Natural killer cell (primary cell): ENCODE measurements around the gene PRKAB2. TPM values are rescaled to one million over a fixed set of nuclear protein-coding genes. Genes with fewer than 3 reads are reported as not detected.
"Not testable (repeated sequence)": the region's sequence is repeated elsewhere in the genome, so short reads cannot be mapped to it uniquely, and the experiment has no call there.

Source experiments
- ATAC-seq, 3 donors: fragments of 150-1000 bp in 2 of 3; fragments of 200-7000 bp in 1 of 3; cut with Tn5 transposase; 1 replicate in 1 of 3; 2 replicates in 2 of 3; pipeline ENCODE4 v1.10.0; 2021; ENCODE audit warnings: mild to moderate bottlenecking in 2 of 3, moderate library complexity in 2 of 3
- DNase-seq, 2 donors: peaks; one replicate each; pipeline versions ENCODE4 v3.0.0 to v3.0.0-alpha.2; 2013 to 2021; ENCODE audit warnings: mixed read lengths in 1 of 2
- H3K27ac ChIP-seq: one replicate; pipeline ENCODE4 v1.5.1; 2013; ENCODE audit warnings: mild to moderate bottlenecking, low read length
- H3K27me3 ChIP-seq: one replicate; pipeline ENCODE4 v1.6.1; 2013; ENCODE audit warnings: low read length; ENCODE audit not compliant: control insufficient read depth, insufficient read depth
- H3K36me3 ChIP-seq: one replicate; pipeline ENCODE4 v1.6.1; 2013; ENCODE audit warnings: low read length; ENCODE audit not compliant: control insufficient read depth, insufficient read depth
- H3K4me1 ChIP-seq: one replicate; pipeline ENCODE4 v1.6.1; 2013; ENCODE audit warnings: low read length; ENCODE audit not compliant: control insufficient read depth, insufficient read depth
- H3K4me3 ChIP-seq: one replicate; pipeline ENCODE4 v1.5.1; 2013; ENCODE audit warnings: low read length
- H3K9me3 ChIP-seq: one replicate; pipeline ENCODE4 v1.6.1; 2013; ENCODE audit warnings: low read length; ENCODE audit not compliant: control insufficient read depth, insufficient read depth
- H3K27ac Mint-ChIP-seq, 2 donors: one replicate each; pipeline ENCODE4 v1.8.0; 2022; ENCODE audit warnings: mild to moderate bottlenecking in 2 of 2, mixed read lengths in 2 of 2, moderate library complexity in 1 of 2
- H3K27me3 Mint-ChIP-seq, 2 donors: one replicate each; pipeline ENCODE4 v1.8.0; 2022; ENCODE audit warnings: low read depth in 2 of 2, mixed read lengths in 2 of 2
- H3K36me3 Mint-ChIP-seq: one replicate; pipeline ENCODE4 v1.8.0; 2022; ENCODE audit warnings: mixed read lengths
- H3K4me1 Mint-ChIP-seq, 2 donors: one replicate each; pipeline ENCODE4 v1.8.0; 2022; ENCODE audit warnings: mixed read lengths in 2 of 2
- H3K4me3 Mint-ChIP-seq: one replicate; pipeline ENCODE4 v1.8.0; 2022; ENCODE audit warnings: mild to moderate bottlenecking, moderate library complexity, mixed read lengths
- H3K9me3 Mint-ChIP-seq, 2 donors: one replicate each; pipeline ENCODE4 v1.8.0; 2022; ENCODE audit warnings: mixed read lengths in 2 of 2
- CTCF ChIP-seq: fragments of 200-600 bp; IDR thresholded peaks from one replicate; pipeline ENCODE4 v1.8.0; 2022; ENCODE audit warnings: antibody characterized with exemption
- WGBS: methylation state at CpG from one replicate; pipeline ENCODE4 v1.1.7; 2013; ENCODE audit warnings: missing lambda C conversion rate; ENCODE audit not compliant: insufficient coverage; 5-methylcytosine and 5-hydroxymethylcytosine counted together
- intact Hi-C: fragments of 100-400 bp; cut with micrococcal nuclease; formaldehyde crosslinking; loops from one replicate; pipeline ENCODE4 v1.14.2; 2022
- total RNA-seq, 4 donors: library from RNA; stranded (reverse); fragments of 120-200 nt in 1 of 4; gene quantifications; one replicate each; pipeline versions ENCODE4 v1.2.3 to v1.2.4, GENCODE V29; 2013 to 2022

Gene PRKAB2
- total RNA-seq, 3 donors from 2014 or later (not counting 1 experiment from before 2014, with no cell fraction given) = 15.1 to 19.1 (median 16.0) TPM

GRCh38 chr1:147156642-147157041, 15.6 kb downstream of the PRKAB2 start:
- no peak for ATAC-seq
- Histone ChIP-seq H3K4me3 (no peak overlapping the region), H3K36me3 (peaks cover 52% of the 10 kb centered on the region), H3K27ac (no peak overlapping the region), H3K4me1 (no peaks in the 10 kb centered on the region), H3K9me3 (no peaks in the 10 kb centered on the region), H3K27me3 (no peaks in the 10 kb centered on the region)
- 100% methylated on average over 3 of the region's 3 CpGs for WGBS
- Mint-ChIP-seq H3K9me3 (no peaks in the 10 kb centered on the region), H3K27ac (no peak overlapping the region), H3K27me3 (no peaks in the 10 kb centered on the region), H3K4me1 (no peaks in the 10 kb centered on the region), H3K36me3 (peaks cover 41% of the 10 kb centered on the region), H3K4me3 (no peak overlapping the region)
- intact Hi-C loops = no loop called here
- DNase-seq = no peak
- TF ChIP-seq CTCF = no peak

- Mint-ChIP-seq H3K27me3 (no peaks in the 10 kb centered on the region), H3K9me3 (no peaks in the 10 kb centered on the region), H3K27ac (no peak overlapping the region), H3K4me3 (no peak overlapping the region), H3K36me3 (peaks cover 16% of the 10 kb centered on the region), H3K4me1 (no peaks in the 10 kb centered on the region)
- DNase-seq = no peak
- Histone ChIP-seq H3K27ac (no peak overlapping the region), H3K4me1 (no peaks in the 10 kb centered on the region), H3K27me3 (no peaks in the 10 kb centered on the region), H3K4me3 (no peak overlapping the region), H3K36me3 (peaks cover 15% of the 10 kb centered on the region), H3K9me3 (no peaks in the 10 kb centered on the region)
- ATAC-seq = no peak
- TF ChIP-seq CTCF = no peak
- WGBS = 97% methylated on average over 3 of the region's 3 CpGs
- intact Hi-C loops = no loop called here
These were observed 19.5 kb downstream of the PRKAB2 start for GRCh38 chr1:147152772-147153171.

- no peaks in the 10 kb centered on the region for H3K9me3 Mint-ChIP-seq
- TF ChIP-seq CTCF = no peak
- H3K27me3 ChIP-seq = no peaks in the 10 kb centered on the region
- no peak overlapping the region for H3K27ac ChIP-seq
- ATAC-seq = no peak
- H3K36me3 Mint-ChIP-seq = peaks cover 5% of the 10 kb centered on the region
- H3K27ac Mint-ChIP-seq = no peak overlapping the region
- intact Hi-C loops = no loop called here
- no peaks in the 10 kb centered on the region for H3K4me1 Mint-ChIP-seq
- no peaks in the 10 kb centered on the region for H3K9me3 ChIP-seq
- no peaks in the 10 kb centered on the region for H3K27me3 Mint-ChIP-seq
- H3K4me3 Mint-ChIP-seq = no peak overlapping the region
- H3K4me1 ChIP-seq = no peaks in the 10 kb centered on the region
- H3K4me3 ChIP-seq = no peak overlapping the region
- peaks cover 10% of the 10 kb centered on the region for H3K36me3 ChIP-seq
- WGBS = 100% methylated on average over 1 of the region's 1 CpG
- no peak for DNase-seq
These were observed 21.0 kb downstream of the PRKAB2 start for GRCh38 chr1:147151244-147151643.

GRCh38 chr1:147142886-147143285, 29.4 kb downstream of the PRKAB2 start:
- intact Hi-C loops = no loop called here
- no peak for DNase-seq

GRCh38 chr1:147130721-147131120, 41.5 kb downstream of the PRKAB2 start:
- WGBS = 89% methylated on average over 1 of the region's 1 CpG
- H3K27ac Mint-ChIP-seq, ATAC-seq, H3K4me1 ChIP-seq, H3K4me3 Mint-ChIP-seq, H3K27me3 ChIP-seq, H3K9me3 Mint-ChIP-seq, H3K36me3 ChIP-seq, H3K4me1 Mint-ChIP-seq, H3K36me3 Mint-ChIP-seq, H3K4me3 ChIP-seq, H3K9me3 ChIP-seq, H3K27ac ChIP-seq, DNase-seq, intact Hi-C loops: not testable (repeated sequence)
- peaks cover 19 to 39% of the 10 kb centered on the region in 2 donors for H3K27me3 Mint-ChIP-seq

More at GRCh38 chr1:147142886-147143285, 29.4 kb downstream of the PRKAB2 start:
- no peaks in the 10 kb centered on the region for H3K4me1 ChIP-seq
- peaks cover 2% of the 10 kb centered on the region for H3K27me3 ChIP-seq
- no peaks in the 10 kb centered on the region for H3K4me1 Mint-ChIP-seq
- H3K27me3 Mint-ChIP-seq = peaks cover 37 to 63% of the 10 kb centered on the region in 2 donors
- no peak for TF ChIP-seq CTCF
- H3K27ac ChIP-seq = no peak overlapping the region
- H3K9me3 Mint-ChIP-seq = no peaks in the 10 kb centered on the region
- H3K4me3 Mint-ChIP-seq = no peak overlapping the region
- ATAC-seq = no peak
- no peaks in the 10 kb centered on the region for H3K36me3 Mint-ChIP-seq
- no peaks in the 10 kb centered on the region for H3K9me3 ChIP-seq
- H3K36me3 ChIP-seq = no peaks in the 10 kb centered on the region
- no peak overlapping the region for H3K27ac Mint-ChIP-seq
- H3K4me3 ChIP-seq = no peak overlapping the region
- WGBS = 82% methylated on average over 1 of the region's 2 CpGs
